Measurements from ENCODE around the gene SPINK7. TPM values are rescaled to one million over a fixed set of nuclear protein-coding genes. Genes with fewer than 3 reads are reported as not detected.

SPINK7 gene
- total RNA-seq, 1 donor from 2014 or later, result not detected

DNA sequence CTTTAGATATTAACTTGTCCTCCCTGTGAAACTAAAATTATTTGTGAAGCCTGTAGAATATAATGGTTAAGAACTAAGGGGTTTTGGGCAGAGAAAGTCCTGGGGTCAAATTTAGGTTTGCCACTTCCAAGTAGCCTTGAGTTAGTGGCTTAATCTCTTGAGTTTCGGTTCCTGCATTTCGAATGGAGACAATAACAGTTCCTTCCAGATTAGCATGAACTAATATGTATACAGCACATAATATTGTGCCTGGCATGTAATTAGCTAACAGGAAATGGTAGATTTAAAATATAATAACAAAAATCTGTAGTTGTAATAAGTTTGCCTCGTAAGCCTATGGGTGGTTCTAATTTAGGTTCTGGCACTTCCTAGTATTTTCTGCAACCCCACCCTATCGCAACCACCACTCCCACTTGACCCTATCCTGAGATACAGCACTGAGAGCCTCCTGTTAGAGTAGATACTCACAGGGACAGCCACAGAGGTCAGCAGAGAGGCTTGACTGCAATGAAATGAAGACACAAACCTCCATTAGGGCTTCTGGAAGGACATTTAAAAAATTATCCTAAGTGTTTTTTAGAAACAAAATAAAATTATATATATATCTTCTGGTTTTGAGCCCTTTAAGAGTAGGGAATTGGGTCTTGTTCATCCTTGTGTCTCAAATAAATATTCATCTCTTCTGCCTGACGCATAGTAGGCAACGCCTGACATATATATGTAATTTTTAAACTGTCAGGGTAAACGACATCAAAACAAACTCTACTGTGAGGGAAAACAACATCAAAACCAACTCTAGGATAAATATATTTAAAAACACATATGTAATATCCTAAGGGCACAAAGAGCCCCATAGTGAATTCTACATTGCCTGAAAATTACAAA, 31.6 kb downstream of the SPINK7 start:
- DNase-seq (ENCODE audit: low spot score), result no peak

GRCh38 chr5:148347706-148348105, 35.5 kb downstream of the SPINK7 start:
- no peak for DNase-seq (ENCODE audit: low spot score)

DNA sequence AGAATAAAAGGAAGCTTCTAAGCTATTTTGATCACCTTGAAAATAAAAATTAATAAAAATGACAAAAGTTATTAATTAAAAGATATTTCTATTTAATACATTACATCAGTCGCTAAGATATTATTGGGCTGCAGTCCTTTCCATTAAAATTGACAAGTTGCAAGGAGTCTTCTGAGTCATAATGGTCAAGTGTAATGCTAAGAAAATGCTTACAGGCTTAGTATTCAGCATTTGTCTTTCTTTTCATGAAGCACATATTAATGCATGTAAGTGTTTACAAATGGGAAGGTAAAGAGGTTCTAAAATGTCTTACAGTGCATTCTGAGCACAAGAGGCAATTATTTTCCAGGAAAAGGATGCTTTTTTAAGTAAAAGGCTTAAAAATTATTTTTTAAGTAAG, 40.5 kb downstream of the SPINK7 start:
- no peak for DNase-seq (ENCODE audit: low spot score)

- DNase-seq (ENCODE audit: low spot score), result no peak
Measured at GRCh38 chr5:148353634-148354033, 41.4 kb downstream of the SPINK7 start.

DNA sequence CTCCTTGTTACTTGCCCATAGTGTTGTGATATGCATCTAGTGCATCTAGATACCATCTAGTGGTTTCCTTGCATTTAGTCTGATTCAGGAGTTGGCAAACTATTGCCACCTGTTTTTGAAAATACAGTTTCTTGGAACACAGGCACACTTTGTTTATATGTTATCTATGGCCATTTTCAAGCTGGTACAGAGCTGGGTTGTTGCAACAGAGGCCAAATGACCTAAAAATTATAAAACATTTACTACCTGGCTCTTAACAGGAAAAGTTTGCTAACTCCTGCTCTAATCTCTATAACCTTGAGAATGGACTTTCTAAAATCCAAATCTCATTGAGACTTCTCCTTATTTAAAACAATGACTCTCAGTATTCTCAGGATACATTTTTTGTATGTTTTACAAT, 52.1 kb downstream of the SPINK7 start:
- DNase-seq (ENCODE audit: low spot score), result no peak

Other genes with a start within 250 kb of the SPINK7 start
- gene SPINK5, start 248.4 kb upstream of the SPINK7 start, total RNA-seq (ENCODE audit: insufficient read depth, low replicate concordance), result 3.6 TPM
- not detected for gene SPINK14, start 143.9 kb upstream of the SPINK7 start, total RNA-seq (ENCODE audit: insufficient read depth, low replicate concordance)
- gene SPINK6, start 109.4 kb upstream of the SPINK7 start, total RNA-seq (ENCODE audit: insufficient read depth, low replicate concordance), result 5.5 TPM
- gene MARCOL, start 73.9 kb upstream of the SPINK7 start, total RNA-seq (ENCODE audit: insufficient read depth, low replicate concordance), result 3.9 TPM
- not detected for gene SPINK13, start 43.6 kb upstream of the SPINK7 start, total RNA-seq (ENCODE audit: insufficient read depth, low replicate concordance)
- gene SPINK9, start 23.1 kb downstream of the SPINK7 start, total RNA-seq (ENCODE audit: insufficient read depth, low replicate concordance), result not detected
- 79.4 TPM for gene FBXO38, start 71.5 kb downstream of the SPINK7 start, total RNA-seq (ENCODE audit: insufficient read depth, low replicate concordance)